ELF-1 (cell line): Measurements from ENCODE around the gene TNFAIP3.

Experiments used
- DNase-seq: peaks from one replicate; pipeline ENCODE4 v3.0.0-alpha.2; 2016; ENCODE audit warnings: low read depth, low spot score

The TNFAIP3 gene

GRCh38 chr6:137863091-137863797, 3.8 kb upstream of the TNFAIP3 start:
- DNase-seq, result no peak

- DNase-seq, result peak; percentile 92
These were observed 2.1 kb upstream of the TNFAIP3 start for GRCh38 chr6:137864812-137865508.

GRCh38 chr6:137866200-137866913, 702 bp upstream of the TNFAIP3 start:
- DNase-seq, result peak; percentile 79

GRCh38 chr6:137867685-137868509, 838 bp downstream of the TNFAIP3 start:
- DNase-seq, result peak; percentile 63

- no peak for DNase-seq
These were observed 1.9 kb downstream of the TNFAIP3 start for GRCh38 chr6:137868721-137869548.

- DNase-seq, result no peak
These were observed 2.7 kb downstream of the TNFAIP3 start for GRCh38 chr6:137869549-137870307.

- no peak for DNase-seq
These were observed 3.2 kb downstream of the TNFAIP3 start for GRCh38 chr6:137870308-137870644.

- DNase-seq, result no peak
These were observed 3.7 kb downstream of the TNFAIP3 start for GRCh38 chr6:137870744-137871247.

GRCh38 chr6:137871291-137871690, 4.2 kb downstream of the TNFAIP3 start:
- DNase-seq, result no peak

- DNase-seq, result no peak
These were observed 4.9 kb downstream of the TNFAIP3 start for GRCh38 chr6:137871831-137872454.

- no peak for DNase-seq
These were observed 5.6 kb downstream of the TNFAIP3 start for GRCh38 chr6:137872581-137873115.

GRCh38 chr6:137873273-137873762, 6.3 kb downstream of the TNFAIP3 start:
- DNase-seq, result no peak

- DNase-seq, result no peak
These were observed 7.4 kb downstream of the TNFAIP3 start for GRCh38 chr6:137874204-137875057.

- DNase-seq, result no peak
These were observed 8.0 kb downstream of the TNFAIP3 start for GRCh38 chr6:137875058-137875520.

GRCh38 chr6:137875606-137876005, 8.5 kb downstream of the TNFAIP3 start:
- DNase-seq, result no peak

- DNase-seq, result no peak
These were observed 9.5 kb downstream of the TNFAIP3 start for GRCh38 chr6:137876547-137876946.

GRCh38 chr6:137877113-137877512, 10.1 kb downstream of the TNFAIP3 start:
- no peak for DNase-seq

GRCh38 chr6:137877606-137878005, 10.5 kb downstream of the TNFAIP3 start:
- DNase-seq, result no peak
